ENCODE measurements around the gene RARB.

The RARB gene

GRCh38 chr3:25619382-25619781 is 191.3 kb downstream of the RARB start:
- ATAC-seq = no peak

DNA sequence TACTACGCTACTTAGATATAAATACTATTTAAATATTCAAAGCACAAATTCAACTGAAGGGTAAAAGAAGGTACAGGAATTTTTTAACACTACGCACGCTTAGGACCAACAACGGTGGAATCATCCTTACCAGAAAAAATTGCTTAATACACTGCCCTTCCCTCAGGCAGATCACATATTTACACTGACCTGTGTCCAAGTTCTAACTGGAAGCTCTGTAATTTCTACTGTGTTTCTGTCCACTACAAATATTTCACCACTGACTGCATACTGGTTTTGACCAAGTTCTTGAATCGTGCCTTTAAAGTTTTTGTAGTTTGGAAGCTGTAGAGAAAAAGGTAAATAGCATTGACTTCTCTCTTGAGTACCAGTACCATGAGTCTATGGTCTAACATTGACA is 192.4 kb downstream of the RARB start:
- no peak for ATAC-seq

GRCh38 chr3:25621087-25621486 is 193.0 kb downstream of the RARB start:
- ATAC-seq = no peak

GRCh38 chr3:25631989-25632388 is 203.9 kb downstream of the RARB start:
- no peak for ATAC-seq

GRCh38 chr3:25633919-25634318 is 205.9 kb downstream of the RARB start:
- ATAC-seq = no peak

DNA sequence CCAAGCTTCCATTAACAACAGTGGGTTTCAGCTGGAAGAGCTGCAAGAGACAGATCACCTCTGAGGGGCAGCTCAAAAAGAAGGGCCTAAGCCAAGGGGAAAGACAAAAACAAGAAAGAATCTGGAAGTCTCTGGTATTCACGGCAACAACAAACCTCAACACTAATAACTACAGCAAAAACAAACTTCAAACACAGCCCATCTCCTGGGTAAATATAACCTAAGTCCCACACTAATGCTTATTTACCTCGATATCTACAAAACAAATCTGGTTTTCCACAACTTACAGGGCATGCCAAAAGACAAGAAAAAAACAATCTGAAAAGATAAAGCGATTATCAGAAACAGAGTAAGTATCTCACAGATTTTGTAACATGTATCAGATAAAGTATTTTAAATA is 207.0 kb downstream of the RARB start:
- no peak for ATAC-seq
